CD14-positive monocyte (primary cell): Measurements from ENCODE around the gene CTU2. TPM values are rescaled to one million over a fixed set of nuclear protein-coding genes. Genes with fewer than 3 reads are reported as not detected.

Source experiments
- DNase-seq, 3 donors: peaks; one replicate each; pipeline ENCODE4 v3.0.0-alpha.2; 2011 to 2022
- H2AFZ ChIP-seq: 2 replicates; pipeline ENCODE4 v1.6.0; 2012; ENCODE audit warnings: mild to moderate bottlenecking, low read depth, low read length, inconsistent platforms; ENCODE audit not compliant: insufficient read depth, poor library complexity, severe bottlenecking
- H3K27ac ChIP-seq, 2 donors: 1 replicate in 1 of 2; 2 replicates in 1 of 2; pipeline ENCODE4 v1.5.1; 2012 to 2013; ENCODE audit warnings: low read length in 2 of 2, control low read depth in 1 of 2, inconsistent platforms in 1 of 2, low read depth in 1 of 2, mild to moderate bottlenecking in 1 of 2
- H3K27me3 ChIP-seq, 2 donors: one replicate each; pipeline versions ENCODE4 v1.6.0 to v1.6.1; 2011 to 2013; ENCODE audit warnings: low read length in 2 of 2; ENCODE audit not compliant: control insufficient read depth in 2 of 2, insufficient read depth in 2 of 2
- H3K36me3 ChIP-seq, 2 donors: replicated peaks in 1 of 2; 1 replicate in 1 of 2; 2 replicates in 1 of 2; pipeline versions ENCODE4 v1.5.1 to v1.6.1; 2012 to 2013; ENCODE audit warnings: low read length in 2 of 2, control low read depth in 1 of 2, inconsistent platforms in 1 of 2, mild to moderate bottlenecking in 1 of 2; ENCODE audit not compliant: insufficient read depth in 2 of 2, control insufficient read depth in 1 of 2
- H3K4me1 ChIP-seq, 2 donors: 1 replicate in 1 of 2; 2 replicates in 1 of 2; pipeline versions ENCODE4 v1.5.1 to v1.6.1; 2012 to 2013; ENCODE audit warnings: low read length in 2 of 2, control low read depth in 1 of 2, inconsistent platforms in 1 of 2, mild to moderate bottlenecking in 1 of 2, moderate library complexity in 1 of 2; ENCODE audit not compliant: insufficient read depth in 2 of 2, control insufficient read depth in 1 of 2
- H3K4me2 ChIP-seq: replicated peaks from 2 replicates; pipeline ENCODE3; 2012; ENCODE audit warnings: low read length, moderate library complexity, mild to moderate bottlenecking; ENCODE audit not compliant: poor library complexity, severe bottlenecking; ENCODE audit errors: extremely low read depth
- H3K4me3 ChIP-seq, 3 experiments: fragments of 200-600 bp in 1 of 3; sonication (generic) in 1 of 3; replicated peaks in 1 of 3; 1 replicate in 2 of 3; 2 replicates in 1 of 3; pipeline ENCODE4 v1.5.1; 2011 to 2013; ENCODE audit warnings: low read length in 3 of 3, mild to moderate bottlenecking in 3 of 3, control low read depth in 2 of 3, low read depth in 2 of 3, inconsistent platforms in 1 of 3, moderate library complexity in 1 of 3
- H3K79me2 ChIP-seq: 2 replicates; pipeline ENCODE4 v1.6.0; 2012; ENCODE audit warnings: mild to moderate bottlenecking, control low read depth, inconsistent platforms, low read length, moderate library complexity; ENCODE audit not compliant: insufficient read depth
- H3K9ac ChIP-seq: 2 replicates; pipeline ENCODE4 v1.6.0; 2017; ENCODE audit warnings: low read length, mild to moderate bottlenecking; ENCODE audit not compliant: insufficient read depth, poor library complexity, severe bottlenecking
- H3K9me3 ChIP-seq, 2 donors: replicated peaks in 1 of 2; 1 replicate in 1 of 2; 2 replicates in 1 of 2; pipeline versions ENCODE4 v1.5.1 to v1.6.1; 2012 to 2013; ENCODE audit warnings: low read length in 2 of 2, control low read depth in 1 of 2; ENCODE audit not compliant: control insufficient read depth in 1 of 2, insufficient read depth in 1 of 2
- H4K20me1 ChIP-seq: 2 replicates; pipeline ENCODE4 v1.6.0; 2012; ENCODE audit warnings: mild to moderate bottlenecking, low read length, control low read depth, moderate library complexity; ENCODE audit not compliant: insufficient read depth
- H3K27ac Mint-ChIP-seq, 7 donors: one replicate each; pipeline ENCODE4 v1.8.0; 2020; ENCODE audit warnings: mild to moderate bottlenecking in 7 of 7, mixed read lengths in 7 of 7, moderate library complexity in 6 of 7, inconsistent platforms in 2 of 7
- H3K27me3 Mint-ChIP-seq, 3 donors: one replicate each; pipeline ENCODE4 v1.8.0; 2021 to 2022; ENCODE audit warnings: low read depth in 3 of 3, mild to moderate bottlenecking in 3 of 3, mixed read lengths in 3 of 3, moderate library complexity in 3 of 3, inconsistent platforms in 1 of 3
- H3K36me3 Mint-ChIP-seq, 2 donors: one replicate each; pipeline ENCODE4 v1.8.0; 2020; ENCODE audit warnings: mixed read lengths in 2 of 2, inconsistent platforms in 1 of 2, mild to moderate bottlenecking in 1 of 2
- H3K4me1 Mint-ChIP-seq: one replicate; pipeline ENCODE4 v1.8.0; 2020; ENCODE audit warnings: mild to moderate bottlenecking, mixed read lengths
- H3K4me3 Mint-ChIP-seq, 2 donors: one replicate each; pipeline ENCODE4 v1.8.0; 2020; ENCODE audit warnings: mild to moderate bottlenecking in 2 of 2, mixed read lengths in 2 of 2, moderate library complexity in 1 of 2
- H3K9me3 Mint-ChIP-seq, 7 donors: one replicate each; pipeline ENCODE4 v1.8.0; 2020 to 2022; ENCODE audit warnings: mixed read lengths in 7 of 7, mild to moderate bottlenecking in 6 of 7, moderate library complexity in 6 of 7, inconsistent platforms in 2 of 7
- CTCF ChIP-seq: fragments of 200-600 bp; IDR thresholded peaks from one replicate; pipeline ENCODE4 v1.8.0; 2022; ENCODE audit warnings: antibody characterized with exemption, mild to moderate bottlenecking
- WGBS: methylation state at CpG from one replicate; pipeline ENCODE4 v1.1.5; 2013; ENCODE audit warnings: missing lambda C conversion rate; ENCODE audit not compliant: insufficient coverage; 5-methylcytosine and 5-hydroxymethylcytosine counted together
- intact Hi-C, 2 donors: fragments of 100-400 bp; cut with micrococcal nuclease; formaldehyde crosslinking; loops; one replicate each; pipeline versions ENCODE4 v1.15.0 to v1.15.1; 2023
- polyA plus RNA-seq, 3 donors: library from polyadenylated mRNA; depleted of rRNA in 1 of 3; unstranded in 2 of 3; stranded (reverse) in 1 of 3; fragments of 300-500 nt in 2 of 3; fragments of >200 nt in 1 of 3; fragmentation: Illumina TruSeq in 2 of 3; gene quantifications; 1 replicate in 2 of 3; 2 replicates in 1 of 3; pipeline ENCODE4 v1.2.3, GENCODE V29; 2012 to 2021

Gene CTU2
- polyA plus RNA-seq, 3 donors: 5.9 to 10.3 (median 7.5) TPM

DNA sequence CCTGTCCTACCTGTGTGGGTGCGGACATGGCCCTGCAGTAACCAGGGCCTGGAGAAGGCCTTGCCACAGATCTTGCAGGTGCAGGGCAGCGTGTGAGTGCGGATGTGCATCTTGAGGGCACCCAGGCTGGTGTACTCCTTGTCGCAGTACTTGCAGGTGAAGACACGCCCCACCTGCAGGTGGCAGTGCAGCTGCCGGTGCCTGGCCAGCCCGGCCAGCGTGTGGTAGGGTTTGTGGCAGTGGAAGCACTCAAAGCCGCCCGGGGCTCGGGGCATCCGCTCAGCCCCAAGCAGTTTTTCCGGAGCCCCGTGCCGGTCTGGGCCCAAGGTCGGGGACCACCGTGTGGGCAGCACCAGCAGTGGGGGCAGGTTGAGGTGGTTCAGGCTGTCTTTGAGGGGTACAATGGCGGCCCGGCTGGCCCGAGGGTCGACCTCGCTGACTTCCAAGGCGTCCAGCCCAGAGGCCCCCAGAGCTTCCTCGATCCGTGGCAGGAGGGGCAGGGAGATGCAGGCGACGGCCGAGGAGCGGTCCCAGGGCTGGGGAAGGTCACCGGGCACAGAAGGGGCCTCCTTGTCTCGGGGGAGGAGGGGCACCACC is 25.1 kb upstream of the CTU2 start:
- no peaks in the 10 kb centered on the region for H3K9me3 Mint-ChIP-seq
- peaks cover 33 to 57% of the 10 kb centered on the region in 2 donors for H3K36me3 Mint-ChIP-seq
- Histone ChIP-seq H3K36me3 (peaks cover 32 to 38% of the 10 kb centered on the region in 2 donors), H3K4me2 (peak overlapping the region; percentile 67), H4K20me1 (peaks cover 3% of the 10 kb centered on the region), H3K27me3 (no peaks in the 10 kb centered on the region), H3K4me3 (peak overlapping the region in 1 of 3 experiments; percentile 66), H3K4me1 (peaks cover 58 to 63% of the 10 kb centered on the region in 2 donors), H3K27ac (peak overlapping the region; percentile 80 to 91), H3K79me2 (peaks cover 22% of the 10 kb centered on the region), H3K9ac (no peak overlapping the region), H3K9me3 (no peaks in the 10 kb centered on the region), H2AFZ (no peak overlapping the region)
- intact Hi-C loops: loop anchor here (1.0 to 10.0 kb wide), 3 partner anchors 20 to 86 kb away; partner anchors contain the start of gene IL17C (in 1 of the 2)
- peaks cover 51% of the 10 kb centered on the region for H3K4me1 Mint-ChIP-seq
- no peak for TF ChIP-seq CTCF
- H3K27ac Mint-ChIP-seq: peak overlapping the region in 6 of 7 donors; percentile 75 to 96 (median 95)
- no peak for DNase-seq
- WGBS: 55% methylated on average over 28 of the region's 31 CpGs
- H3K4me3 Mint-ChIP-seq: peak overlapping the region; percentile 56 to 81
- H3K27me3 Mint-ChIP-seq: no peaks in the 10 kb centered on the region

DNA sequence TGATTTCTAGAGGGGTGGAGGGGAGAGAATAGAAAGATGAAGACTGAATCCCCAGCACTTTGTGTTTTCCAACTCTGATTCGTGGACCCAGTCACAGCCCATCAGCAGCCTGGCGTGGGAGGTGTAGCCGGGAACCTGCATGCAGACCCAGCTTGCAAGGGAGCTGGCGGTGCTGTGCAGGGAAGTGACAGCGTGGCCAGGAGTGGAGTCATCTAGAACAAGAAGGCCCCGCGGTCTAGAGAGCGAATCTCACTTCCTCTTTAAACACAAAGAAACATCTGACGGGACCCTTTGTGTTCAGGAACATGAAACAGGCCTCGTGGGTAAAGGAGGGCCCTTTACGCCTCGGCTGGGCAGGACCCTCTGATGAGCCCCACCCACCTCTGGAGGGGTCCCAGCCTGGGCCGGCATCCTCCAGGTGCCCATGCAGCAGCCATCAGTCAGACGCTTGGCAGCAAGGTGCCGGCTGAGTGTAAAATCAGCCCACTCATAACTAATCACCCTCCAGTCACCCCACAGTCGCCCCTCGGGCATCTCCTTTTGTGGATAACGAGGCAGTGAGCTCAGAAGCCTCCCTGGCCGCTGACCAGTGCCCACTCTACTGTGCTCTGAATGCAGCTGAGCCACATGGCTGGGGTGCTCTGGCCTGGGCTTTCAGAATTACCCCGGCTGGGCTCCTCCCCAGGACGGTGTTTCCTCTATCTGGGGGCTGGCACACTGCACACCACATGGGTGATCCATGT is 24.4 kb upstream of the CTU2 start:
- peak overlapping the region; percentile 67 for H3K4me2 ChIP-seq
- intact Hi-C loops: loop anchor here (1.0 to 10.0 kb wide), 3 partner anchors 19 to 87 kb away; partner anchors contain the start of gene IL17C (in 1 of the 2)

More for the DNA sequence above, 24.4 kb upstream of the CTU2 start:
- Histone ChIP-seq H3K4me3 (peak overlapping the region in 1 of 3 experiments; percentile 66), H3K27ac (peak overlapping the region; percentile 80 to 91), H4K20me1 (peaks cover 2% of the 10 kb centered on the region), H3K27me3 (no peaks in the 10 kb centered on the region), H3K9ac (peak overlapping the region; percentile 66), H2AFZ (peak overlapping the region; percentile 60), H3K4me1 (peaks cover 62 to 69% of the 10 kb centered on the region in 2 donors), H3K79me2 (peaks cover 22% of the 10 kb centered on the region), H3K9me3 (no peaks in the 10 kb centered on the region), H3K36me3 (peaks cover 25 to 32% of the 10 kb centered on the region in 2 donors)
- no peak for TF ChIP-seq CTCF
- H3K36me3 Mint-ChIP-seq: peaks cover 29 to 50% of the 10 kb centered on the region in 2 donors
- peak overlapping the region; percentile 93 to 96 (median 95) for H3K27ac Mint-ChIP-seq
- WGBS: 13% methylated on average over 20 of the region's 21 CpGs
- H3K4me1 Mint-ChIP-seq: peaks cover 53% of the 10 kb centered on the region
- DNase-seq: peak; percentile 88 to 93 (median 93)
- H3K27me3 Mint-ChIP-seq: peaks cover 0 to 2% (median 2%) of the 10 kb centered on the region in 3 donors
- H3K4me3 Mint-ChIP-seq: peak overlapping the region; percentile 56 to 84
- no peaks in the 10 kb centered on the region for H3K9me3 Mint-ChIP-seq
